ENCODE data around the gene TENT4A.

TENT4A gene

DNA sequence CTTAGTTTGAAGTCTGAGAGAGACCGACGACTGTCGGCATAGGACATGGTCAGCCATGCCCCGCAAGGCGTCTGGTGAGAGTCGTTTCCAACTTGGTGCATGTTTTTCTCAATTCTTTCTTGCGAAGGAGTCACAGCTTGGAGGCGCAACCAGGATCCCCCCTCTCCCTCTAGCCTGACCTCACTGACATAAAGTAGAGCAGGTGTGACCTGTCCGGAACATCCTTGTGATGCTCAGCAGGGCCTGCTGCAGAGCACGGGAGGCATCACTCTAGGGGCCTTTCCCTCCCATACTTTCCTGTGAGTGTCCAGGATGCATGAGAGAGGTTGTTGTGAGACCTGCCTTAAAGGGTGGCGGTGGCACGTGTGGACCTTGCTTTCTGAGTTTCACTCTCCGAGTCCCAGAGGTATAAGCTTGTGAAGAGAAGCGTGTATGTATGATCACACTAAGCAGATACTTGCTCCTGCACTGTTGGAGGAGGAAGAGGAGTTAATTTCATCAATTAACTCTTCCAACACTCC, 5.0 kb downstream of the TENT4A start:
- H3K27me3 Mint-ChIP-seq (ENCODE audit: low read depth): no peaks in the 10 kb centered on the region
- no peaks in the 10 kb centered on the region for H3K9me3 Mint-ChIP-seq
- no peak overlapping the region for H3K27ac Mint-ChIP-seq
- H3K4me1 Mint-ChIP-seq (ENCODE audit: low read depth): peaks cover 65% of the 10 kb centered on the region
- peaks cover 14% of the 10 kb centered on the region for H3K36me3 Mint-ChIP-seq (ENCODE audit: low read depth)
- H3K4me3 Mint-ChIP-seq: peak overlapping the region; percentile 21

DNA sequence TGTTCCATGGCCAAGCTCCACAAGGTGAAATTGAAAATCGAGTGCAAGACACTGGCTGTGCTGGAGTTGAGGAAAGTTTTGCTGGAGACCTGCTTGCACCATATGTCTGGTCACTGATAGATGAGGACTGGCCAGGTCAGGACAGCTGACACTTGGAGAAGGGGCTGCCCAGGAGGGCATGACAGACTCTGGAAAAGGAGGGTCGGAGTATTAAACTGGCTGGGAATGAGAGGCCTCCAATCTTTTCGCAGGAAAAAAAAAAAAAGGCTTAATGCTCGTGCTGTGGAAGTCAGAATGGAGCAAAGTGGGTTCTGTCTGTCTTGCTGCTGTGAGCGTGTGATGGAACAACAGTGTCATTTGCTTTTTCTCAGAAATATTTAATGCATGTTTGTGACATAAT, 5.5 kb downstream of the TENT4A start:
- Mint-ChIP-seq H3K4me3 (no peak overlapping the region), H3K27ac (no peak overlapping the region), H3K4me1 (ENCODE audit: low read depth) (peaks cover 69% of the 10 kb centered on the region), H3K36me3 (ENCODE audit: low read depth) (peaks cover 17% of the 10 kb centered on the region), H3K27me3 (ENCODE audit: low read depth) (no peaks in the 10 kb centered on the region), H3K9me3 (no peaks in the 10 kb centered on the region)

DNA sequence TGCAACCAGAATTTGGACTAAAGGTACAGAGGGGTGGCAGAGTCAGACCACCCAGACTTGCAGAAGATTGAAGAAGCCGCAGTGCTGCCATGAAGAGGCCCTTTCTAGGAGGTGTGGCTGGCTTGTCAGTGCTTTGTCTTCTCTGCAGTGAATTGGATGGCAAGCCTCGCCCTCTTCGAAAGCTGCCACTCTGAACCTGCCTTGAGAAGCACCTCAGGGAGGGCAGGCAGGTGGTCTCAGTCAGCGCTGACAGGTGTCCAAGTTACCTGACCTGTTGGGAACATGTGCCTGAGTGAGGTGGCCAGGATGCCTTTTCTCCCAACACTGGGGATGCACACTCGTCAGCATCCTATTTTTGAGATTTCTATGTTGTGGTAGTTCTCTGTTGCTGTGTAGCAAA, 6.2 kb downstream of the TENT4A start:
- H3K27ac Mint-ChIP-seq: no peak overlapping the region

DNA sequence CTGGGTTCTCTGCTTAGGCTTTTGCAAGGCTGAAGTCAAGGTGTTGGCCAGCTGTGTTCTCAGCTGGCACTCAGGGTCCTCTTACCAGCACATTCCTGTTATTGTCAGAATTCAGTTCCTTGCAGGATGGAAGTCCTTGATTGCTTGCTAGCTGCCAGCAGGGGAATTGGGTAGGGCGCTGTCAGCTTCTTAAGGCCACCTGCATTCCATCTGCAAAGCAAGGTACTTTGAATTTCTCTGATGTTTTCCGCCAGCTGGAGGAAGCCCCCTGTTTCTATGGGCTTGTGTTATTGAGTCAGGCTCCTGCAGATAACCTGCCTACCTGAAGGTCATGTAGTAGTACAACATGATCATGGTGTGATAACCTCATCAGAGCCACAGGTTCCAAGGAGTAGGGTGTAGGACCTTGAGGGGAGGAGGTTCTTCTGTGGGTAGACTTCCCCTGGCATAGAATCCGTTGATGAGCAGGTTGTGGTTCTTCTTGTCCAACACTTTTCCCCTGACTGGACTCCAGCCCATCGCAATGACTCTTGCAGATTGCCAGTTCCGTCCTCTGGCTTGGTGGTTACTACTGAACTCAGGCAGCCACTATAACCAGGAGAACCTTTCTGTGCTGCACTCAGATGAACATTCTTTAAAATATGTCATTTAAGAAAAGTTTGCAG, 6.8 kb downstream of the TENT4A start:
- Mint-ChIP-seq H3K4me3 (no peak overlapping the region), H3K27me3 (ENCODE audit: low read depth) (no peaks in the 10 kb centered on the region), H3K9me3 (no peaks in the 10 kb centered on the region), H3K36me3 (ENCODE audit: low read depth) (peaks cover 26% of the 10 kb centered on the region), H3K27ac (no peak overlapping the region), H3K4me1 (ENCODE audit: low read depth) (peaks cover 72% of the 10 kb centered on the region)

More for the DNA sequence above, 6.2 kb downstream of the TENT4A start:
- H3K4me1 Mint-ChIP-seq (ENCODE audit: low read depth): peaks cover 72% of the 10 kb centered on the region
- peaks cover 22% of the 10 kb centered on the region for H3K36me3 Mint-ChIP-seq (ENCODE audit: low read depth)
- no peaks in the 10 kb centered on the region for H3K9me3 Mint-ChIP-seq
- H3K4me3 Mint-ChIP-seq: no peak overlapping the region
- H3K27me3 Mint-ChIP-seq (ENCODE audit: low read depth): no peaks in the 10 kb centered on the region

DNA sequence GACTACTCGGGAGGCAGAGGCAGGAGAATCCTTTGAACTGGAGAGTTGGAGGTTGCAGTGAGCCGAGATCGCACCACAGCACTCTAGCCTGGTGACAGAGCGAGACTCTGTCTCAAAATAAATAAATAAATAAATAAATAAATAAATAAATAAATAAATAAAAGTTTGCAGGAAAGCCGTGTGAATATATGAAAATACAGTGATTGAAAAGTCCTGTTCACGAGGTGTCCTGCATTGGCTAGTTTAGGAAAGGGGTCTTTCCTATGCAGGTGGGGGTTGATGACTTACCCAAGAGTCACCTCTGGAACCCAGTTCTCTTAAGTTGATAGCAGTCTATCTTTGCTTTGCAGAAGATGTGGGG, 7.3 kb downstream of the TENT4A start:
- no peaks in the 10 kb centered on the region for H3K27me3 Mint-ChIP-seq (ENCODE audit: low read depth)
- H3K4me3 Mint-ChIP-seq: no peak overlapping the region
- peaks cover 26% of the 10 kb centered on the region for H3K36me3 Mint-ChIP-seq (ENCODE audit: low read depth)
- H3K4me1 Mint-ChIP-seq (ENCODE audit: low read depth): peaks cover 71% of the 10 kb centered on the region
- H3K27ac Mint-ChIP-seq: no peak overlapping the region
- no peaks in the 10 kb centered on the region for H3K9me3 Mint-ChIP-seq

DNA sequence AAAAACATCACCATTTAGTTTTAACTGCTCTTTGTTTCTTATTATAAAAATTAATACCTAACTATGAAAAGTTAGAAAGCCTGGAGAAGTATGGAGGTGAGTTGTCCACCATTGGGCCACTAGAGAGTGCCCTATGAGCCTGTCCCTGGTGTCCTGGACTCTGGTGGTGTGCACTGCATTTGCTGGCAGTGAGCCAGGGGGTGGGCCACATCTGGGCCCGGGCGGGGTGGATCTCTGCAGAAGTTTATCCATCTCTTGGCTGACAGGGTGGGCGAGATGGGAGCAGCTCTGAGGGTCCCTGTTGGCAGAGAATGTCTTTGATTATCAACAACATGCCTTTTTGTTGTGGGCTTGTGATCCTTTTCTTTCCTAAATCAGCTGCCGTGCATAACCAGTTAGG, 8.2 kb downstream of the TENT4A start:
- H3K4me3 Mint-ChIP-seq: no peak overlapping the region
- no peaks in the 10 kb centered on the region for H3K9me3 Mint-ChIP-seq
- no peak overlapping the region for H3K27ac Mint-ChIP-seq
- H3K36me3 Mint-ChIP-seq (ENCODE audit: low read depth): peaks cover 26% of the 10 kb centered on the region
- no peaks in the 10 kb centered on the region for H3K27me3 Mint-ChIP-seq (ENCODE audit: low read depth)
- H3K4me1 Mint-ChIP-seq (ENCODE audit: low read depth): peaks cover 62% of the 10 kb centered on the region

DNA sequence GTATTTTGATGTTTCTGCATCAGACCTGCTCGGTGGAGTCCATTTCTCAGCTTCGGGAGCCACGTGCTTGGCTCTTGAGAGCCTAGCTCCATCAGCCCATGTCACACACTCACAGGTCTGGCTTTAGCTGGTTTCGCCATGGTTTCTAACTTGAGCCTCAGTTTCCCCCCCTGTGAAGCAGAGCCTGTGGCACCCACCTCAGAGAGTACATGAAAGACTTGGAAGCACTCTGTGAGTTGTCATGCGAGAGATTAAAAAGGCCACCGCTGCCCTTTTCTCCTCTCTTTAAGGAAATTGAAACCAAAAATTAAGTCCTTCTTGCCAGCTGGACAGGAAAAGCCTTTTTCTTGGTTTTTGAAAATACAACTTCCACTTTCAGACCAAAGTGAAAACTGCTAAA, 8.8 kb downstream of the TENT4A start:
- H3K4me3 Mint-ChIP-seq: peak overlapping the region; percentile 21
- H3K4me1 Mint-ChIP-seq (ENCODE audit: low read depth): peaks cover 57% of the 10 kb centered on the region
- H3K27me3 Mint-ChIP-seq (ENCODE audit: low read depth): no peaks in the 10 kb centered on the region
- H3K9me3 Mint-ChIP-seq: no peaks in the 10 kb centered on the region
- H3K27ac Mint-ChIP-seq: peak overlapping the region; percentile 65
- H3K36me3 Mint-ChIP-seq (ENCODE audit: low read depth): peaks cover 23% of the 10 kb centered on the region

DNA sequence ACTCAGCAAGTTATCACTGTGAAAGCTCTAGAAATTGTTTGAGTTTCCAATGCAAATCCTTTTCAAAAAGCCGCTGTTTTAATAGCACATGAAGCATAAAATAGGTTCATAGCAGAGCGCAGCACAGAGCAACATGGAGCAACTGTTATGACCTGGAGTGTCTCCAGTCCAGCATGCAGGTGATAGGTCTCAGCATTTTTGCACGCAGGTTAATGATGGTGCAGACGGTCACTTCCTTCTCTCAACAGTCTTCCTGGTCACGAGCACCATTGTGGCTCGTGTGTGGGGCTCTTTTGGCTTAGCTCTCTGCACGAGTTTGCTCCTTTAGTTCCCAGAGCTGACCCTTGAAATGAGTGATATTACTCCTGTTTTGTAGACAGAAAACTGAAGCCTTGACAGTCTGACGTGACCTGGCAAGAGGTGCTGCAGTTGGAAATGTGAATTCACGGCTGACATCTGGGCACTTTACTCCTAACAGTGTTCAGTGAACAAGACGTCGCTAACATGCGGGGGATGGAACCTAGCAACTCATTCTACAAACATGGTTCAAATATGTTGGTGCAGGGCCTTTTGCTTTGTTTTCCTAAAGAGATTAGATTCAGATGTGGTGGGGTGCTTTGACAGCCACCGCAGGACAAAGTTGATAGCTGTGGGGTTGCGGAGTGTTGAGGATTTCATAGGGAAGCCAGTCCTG, 10.0 kb downstream of the TENT4A start:
- Mint-ChIP-seq H3K36me3 (ENCODE audit: low read depth) (peaks cover 20% of the 10 kb centered on the region), H3K27ac (no peak overlapping the region), H3K9me3 (no peaks in the 10 kb centered on the region), H3K4me3 (no peak overlapping the region), H3K27me3 (ENCODE audit: low read depth) (no peaks in the 10 kb centered on the region), H3K4me1 (ENCODE audit: low read depth) (peaks cover 52% of the 10 kb centered on the region)

DNA sequence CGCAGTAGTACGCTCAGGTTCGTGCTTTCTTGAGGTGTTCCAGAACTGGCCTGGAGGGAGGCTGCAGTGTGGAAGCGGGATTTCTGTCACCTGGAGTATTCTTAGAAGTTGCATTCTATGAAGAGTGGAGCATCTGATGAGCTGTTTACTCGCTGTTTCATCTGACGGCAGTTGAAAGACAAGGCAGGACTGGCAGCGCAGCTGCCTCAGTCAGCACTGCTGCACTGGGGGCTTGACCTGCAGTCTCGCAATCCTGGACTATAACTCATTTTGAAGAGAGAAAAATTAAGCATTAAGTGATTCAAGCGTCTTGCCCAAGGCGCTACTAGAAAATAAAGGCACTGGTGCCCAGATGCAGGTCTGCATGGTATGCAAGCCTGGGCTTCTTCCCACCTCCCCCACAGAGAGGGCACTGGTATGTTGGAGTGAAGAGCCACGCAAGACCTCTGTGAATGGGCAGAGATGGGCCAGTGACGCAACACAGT, 10.6 kb downstream of the TENT4A start:
- H3K27me3 Mint-ChIP-seq (ENCODE audit: low read depth): no peaks in the 10 kb centered on the region
- H3K36me3 Mint-ChIP-seq (ENCODE audit: low read depth): peaks cover 14% of the 10 kb centered on the region
- no peak overlapping the region for H3K27ac Mint-ChIP-seq
- no peak overlapping the region for H3K4me3 Mint-ChIP-seq
- H3K4me1 Mint-ChIP-seq (ENCODE audit: low read depth): peaks cover 46% of the 10 kb centered on the region
- no peaks in the 10 kb centered on the region for H3K9me3 Mint-ChIP-seq

DNA sequence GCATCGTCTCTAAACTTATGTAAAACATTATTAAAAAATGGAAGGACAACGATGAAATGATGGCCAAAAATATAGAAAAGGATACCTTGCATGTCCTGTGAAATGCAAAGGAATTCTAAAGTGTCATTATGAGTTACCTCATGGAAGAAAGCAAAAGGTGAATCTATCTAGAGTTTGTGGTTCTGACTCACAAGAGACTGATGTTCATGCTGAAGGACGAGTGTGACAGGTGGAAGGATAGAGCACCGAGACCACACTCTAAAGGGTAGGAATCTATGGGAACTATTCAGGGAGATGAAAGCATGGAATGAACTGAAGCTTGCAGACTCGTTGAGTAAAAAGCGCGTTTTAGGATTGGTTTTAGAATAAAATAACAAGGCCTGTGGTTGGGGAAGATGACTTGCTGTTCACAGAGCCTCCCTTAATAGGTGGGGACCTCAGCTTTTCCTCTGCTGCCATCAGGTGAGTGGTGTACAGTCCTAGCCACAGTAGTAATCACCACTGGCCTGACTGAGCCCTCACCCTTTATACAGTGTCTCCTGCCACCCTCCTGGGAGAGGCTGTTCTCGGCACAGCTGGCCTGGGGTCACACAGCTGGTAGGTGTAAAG, 11.2 kb downstream of the TENT4A start:
- Mint-ChIP-seq H3K9me3 (no peaks in the 10 kb centered on the region), H3K4me1 (ENCODE audit: low read depth) (peaks cover 49% of the 10 kb centered on the region), H3K27ac (no peak overlapping the region), H3K36me3 (ENCODE audit: low read depth) (peaks cover 12% of the 10 kb centered on the region), H3K27me3 (ENCODE audit: low read depth) (no peaks in the 10 kb centered on the region), H3K4me3 (no peak overlapping the region)

DNA sequence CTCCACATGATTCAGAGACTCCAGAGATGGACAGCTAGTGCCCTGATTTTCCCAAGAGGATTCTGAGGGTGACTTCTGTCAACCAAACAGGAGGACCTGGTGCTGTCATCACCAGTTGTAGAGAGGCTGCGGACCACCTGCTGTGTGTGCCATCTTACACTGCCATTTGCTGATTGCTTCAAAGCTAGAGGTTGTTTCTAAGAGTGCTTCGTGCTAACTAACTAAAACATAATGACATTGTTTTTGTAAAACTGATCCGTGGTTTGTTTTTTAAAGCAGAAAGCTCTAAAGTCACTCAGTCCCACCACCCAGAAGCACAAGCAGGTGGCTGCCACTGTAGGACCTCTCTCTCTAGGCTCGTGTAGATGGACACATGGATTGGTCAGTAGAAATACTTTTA, 12.2 kb downstream of the TENT4A start:
- peaks cover 12% of the 10 kb centered on the region for H3K36me3 Mint-ChIP-seq (ENCODE audit: low read depth)
- no peak overlapping the region for H3K4me3 Mint-ChIP-seq

DNA sequence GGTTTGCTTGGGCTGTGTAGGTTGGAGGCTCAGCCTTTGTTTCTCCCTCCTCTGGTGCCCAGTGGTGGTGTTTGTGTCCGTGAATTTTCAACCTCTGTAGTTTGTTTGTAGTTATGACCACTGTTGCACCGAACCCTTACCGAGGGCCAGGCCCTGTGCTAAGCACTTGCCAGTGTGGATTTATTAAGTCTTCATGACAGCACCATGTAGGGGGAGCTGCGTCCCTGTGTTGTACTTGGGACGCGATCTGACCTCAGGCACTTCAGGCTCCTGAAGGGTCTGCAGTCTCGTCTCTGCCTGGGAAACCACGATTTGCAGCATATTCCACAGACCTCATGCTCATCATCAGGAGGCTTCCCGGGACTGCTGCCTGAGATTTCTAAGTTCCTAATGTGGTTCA, 12.8 kb downstream of the TENT4A start:
- no peaks in the 10 kb centered on the region for H3K9me3 Mint-ChIP-seq
- H3K27me3 Mint-ChIP-seq (ENCODE audit: low read depth): no peaks in the 10 kb centered on the region
- H3K4me3 Mint-ChIP-seq: no peak overlapping the region
- H3K27ac Mint-ChIP-seq: no peak overlapping the region
- peaks cover 49% of the 10 kb centered on the region for H3K4me1 Mint-ChIP-seq (ENCODE audit: low read depth)
- peaks cover 14% of the 10 kb centered on the region for H3K36me3 Mint-ChIP-seq (ENCODE audit: low read depth)

More for the DNA sequence above, 12.2 kb downstream of the TENT4A start:
- Mint-ChIP-seq H3K4me1 (ENCODE audit: low read depth) (peaks cover 48% of the 10 kb centered on the region), H3K27me3 (ENCODE audit: low read depth) (no peaks in the 10 kb centered on the region), H3K9me3 (no peaks in the 10 kb centered on the region), H3K27ac (no peak overlapping the region)

DNA sequence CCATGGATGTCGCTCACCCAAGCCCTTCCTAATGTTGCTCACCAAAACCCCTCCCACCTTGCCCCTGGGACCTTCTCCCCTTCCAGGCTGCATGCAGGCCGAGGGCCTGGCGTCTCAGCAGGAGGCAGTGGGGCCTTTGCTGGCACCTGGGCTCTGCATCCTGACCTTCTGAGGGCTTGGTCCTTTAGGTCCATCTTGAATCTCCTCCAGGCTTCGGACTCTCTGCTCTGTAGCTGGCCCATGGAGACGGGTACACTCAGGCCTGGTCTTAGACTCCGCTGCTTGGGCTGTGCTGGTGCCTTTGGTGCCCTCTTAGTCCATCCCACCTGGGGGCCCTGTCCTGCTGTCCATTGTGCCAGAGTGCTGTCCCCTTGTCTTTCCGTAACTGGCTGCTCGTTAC, 14.0 kb downstream of the TENT4A start:
- Mint-ChIP-seq H3K4me1 (ENCODE audit: low read depth) (peaks cover 46% of the 10 kb centered on the region), H3K4me3 (no peak overlapping the region), H3K36me3 (ENCODE audit: low read depth) (peaks cover 14% of the 10 kb centered on the region), H3K27me3 (ENCODE audit: low read depth) (no peaks in the 10 kb centered on the region), H3K9me3 (no peaks in the 10 kb centered on the region), H3K27ac (peak overlapping the region; percentile 57)

DNA sequence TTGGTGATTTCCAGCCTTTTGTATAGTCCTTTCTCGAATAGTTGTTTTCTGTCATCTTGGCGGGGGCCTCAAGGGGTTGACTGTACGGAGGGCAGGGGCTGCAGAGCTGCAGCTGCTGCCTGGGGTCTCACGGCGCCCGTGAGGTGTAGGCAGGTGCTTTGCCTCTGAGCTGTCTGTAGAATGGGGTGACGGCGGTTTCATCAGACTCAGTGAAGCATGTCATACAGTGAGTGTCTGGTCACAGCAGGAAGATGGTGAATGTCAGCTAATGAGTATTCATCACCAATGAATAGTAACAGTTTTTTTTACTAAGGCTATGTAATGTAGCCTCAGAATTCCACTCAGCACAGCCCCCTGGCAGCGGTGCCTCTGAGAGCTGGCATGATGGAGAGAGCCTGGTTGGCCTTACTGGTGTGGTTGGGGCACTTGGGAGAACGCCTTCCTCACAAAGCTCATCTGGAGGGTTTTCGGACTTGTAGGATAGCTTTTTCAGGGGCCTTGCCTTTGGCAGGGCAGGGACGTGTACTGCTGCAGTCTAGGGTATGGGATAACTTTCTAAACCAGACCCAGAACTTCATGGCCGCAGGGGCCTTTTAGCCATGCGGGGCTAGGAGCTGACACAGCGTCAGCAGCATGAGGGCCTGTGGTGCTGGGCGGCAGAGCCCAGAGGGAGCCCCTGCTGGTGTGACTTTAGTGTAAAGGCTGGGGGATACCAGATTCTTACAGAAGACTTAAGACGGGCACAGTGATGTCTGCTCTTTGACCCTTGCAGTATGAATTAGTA, 15.0 kb downstream of the TENT4A start:
- Mint-ChIP-seq H3K27ac (peak overlapping the region; percentile 63), H3K4me3 (no peak overlapping the region), H3K27me3 (ENCODE audit: low read depth) (no peaks in the 10 kb centered on the region), H3K4me1 (ENCODE audit: low read depth) (peaks cover 47% of the 10 kb centered on the region), H3K9me3 (no peaks in the 10 kb centered on the region), H3K36me3 (ENCODE audit: low read depth) (peaks cover 14% of the 10 kb centered on the region)
